ENCODE results near the gene HINFP.
"Not testable (repeated sequence)": the region's sequence is repeated elsewhere in the genome, so short reads cannot be mapped to it uniquely, and the experiment has no call there.

The HINFP gene

GRCh38 chr11:119118946-119119345 is 2.4 kb upstream of the HINFP start:
- H3K9me3 ChIP-seq (ENCODE audit: control insufficient read depth, low read length), result no peaks in the 10 kb centered on the region
- no peaks in the 10 kb centered on the region for H3K36me3 ChIP-seq (ENCODE audit: control insufficient read depth, insufficient read depth, low read length)
- no CpG with 5 or more reads among the region's 1 CpG for WGBS, 2 experiments
- no peak overlapping the region for H3K27ac ChIP-seq (ENCODE audit: insufficient read depth, low read depth, low read length, poor library complexity, severe bottlenecking)
- no peaks in the 10 kb centered on the region for H3K4me1 ChIP-seq (ENCODE audit: control insufficient read depth, insufficient read depth, low read length)
- H3K4me3 ChIP-seq (ENCODE audit: insufficient read depth, low read depth, low read length), result no peak overlapping the region
- no peaks in the 10 kb centered on the region for H3K27me3 ChIP-seq (ENCODE audit: control insufficient read depth, insufficient read depth, low read length, poor library complexity, severe bottlenecking)

DNA sequence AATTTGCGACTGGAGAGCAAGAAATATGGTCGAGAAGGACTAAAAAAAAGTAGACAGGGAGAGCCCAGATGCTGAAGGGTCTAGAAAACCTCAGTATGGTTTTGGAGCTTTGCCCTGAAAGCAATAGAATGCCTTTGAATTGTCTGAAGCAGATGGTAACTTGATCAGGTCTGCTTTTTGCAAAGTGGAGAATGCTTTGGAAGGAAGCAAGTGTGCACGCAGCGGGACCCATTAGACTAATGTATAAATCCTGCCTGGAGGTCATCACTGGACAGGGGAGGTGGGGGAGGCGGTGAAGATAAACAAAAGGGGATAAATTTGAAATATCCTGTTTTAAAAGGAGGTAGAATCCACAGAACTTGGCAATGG is 757 bp upstream of the HINFP start:
- Histone ChIP-seq H3K9me3 (ENCODE audit: control insufficient read depth, low read length) (no peaks in the 10 kb centered on the region), H3K36me3 (ENCODE audit: control insufficient read depth, insufficient read depth, low read length) (no peaks in the 10 kb centered on the region), H3K27ac (ENCODE audit: insufficient read depth, low read depth, low read length, poor library complexity, severe bottlenecking) (no peak overlapping the region), H3K4me1 (ENCODE audit: control insufficient read depth, insufficient read depth, low read length) (no peaks in the 10 kb centered on the region), H3K27me3 (ENCODE audit: control insufficient read depth, insufficient read depth, low read length, poor library complexity, severe bottlenecking) (no peaks in the 10 kb centered on the region), H3K4me3 (ENCODE audit: insufficient read depth, low read depth, low read length) (peak overlapping the region; percentile 34)
- WGBS, 2 experiments, result 69 to 72% methylated on average over 5 of the region's 5 CpGs

- no peaks in the 10 kb centered on the region for H3K4me1 ChIP-seq (ENCODE audit: control insufficient read depth, insufficient read depth, low read length)
- no peaks in the 10 kb centered on the region for H3K36me3 ChIP-seq (ENCODE audit: control insufficient read depth, insufficient read depth, low read length)
- H3K9me3 ChIP-seq (ENCODE audit: control insufficient read depth, low read length), result no peaks in the 10 kb centered on the region
- peak overlapping the region; percentile 84 for H3K4me3 ChIP-seq (ENCODE audit: insufficient read depth, low read depth, low read length)
- no peaks in the 10 kb centered on the region for H3K27me3 ChIP-seq (ENCODE audit: control insufficient read depth, insufficient read depth, low read length, poor library complexity, severe bottlenecking)
- WGBS, 2 experiments, result 1 to 2% methylated on average over 20 of the region's 20 CpGs
- H3K27ac ChIP-seq (ENCODE audit: insufficient read depth, low read depth, low read length, poor library complexity, severe bottlenecking), result no peak overlapping the region
Measured at GRCh38 chr11:119121811-119122124, 388 bp downstream of the HINFP start.

DNA sequence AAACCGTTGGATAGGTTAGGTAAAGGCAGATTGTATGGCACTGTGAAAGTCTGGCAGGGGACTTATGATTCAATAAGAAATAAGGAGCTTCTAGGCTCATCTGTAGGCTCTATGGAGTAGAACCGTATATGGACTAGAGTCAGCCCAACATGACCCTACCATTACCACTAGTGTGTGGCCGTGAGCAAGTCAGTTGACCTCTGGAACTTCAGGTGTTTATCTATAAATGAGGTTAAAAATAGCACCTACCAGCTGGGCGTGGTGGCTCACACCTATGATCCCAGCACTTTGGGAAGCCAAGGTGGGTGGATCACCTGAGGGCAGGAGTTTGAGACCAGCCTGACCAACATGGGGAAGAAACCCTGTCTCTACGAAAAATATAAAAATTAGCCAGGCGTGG is 4.4 kb downstream of the HINFP start:
- Histone ChIP-seq H3K27ac (ENCODE audit: insufficient read depth, low read depth, low read length, poor library complexity, severe bottlenecking) (no peak overlapping the region), H3K9me3 (ENCODE audit: control insufficient read depth, low read length) (no peaks in the 10 kb centered on the region), H3K4me1 (ENCODE audit: control insufficient read depth, insufficient read depth, low read length) (no peaks in the 10 kb centered on the region), H3K36me3 (ENCODE audit: control insufficient read depth, insufficient read depth, low read length) (peaks cover 5% of the 10 kb centered on the region), H3K27me3 (ENCODE audit: control insufficient read depth, insufficient read depth, low read length, poor library complexity, severe bottlenecking) (no peaks in the 10 kb centered on the region), H3K4me3 (ENCODE audit: insufficient read depth, low read depth, low read length) (no peak overlapping the region)
- 97% methylated on average over 6 of the region's 6 CpGs for WGBS, 2 experiments

- Histone ChIP-seq H3K27me3 (ENCODE audit: control insufficient read depth, insufficient read depth, low read length, poor library complexity, severe bottlenecking) (no peaks in the 10 kb centered on the region), H3K36me3 (ENCODE audit: control insufficient read depth, insufficient read depth, low read length) (peaks cover 14% of the 10 kb centered on the region), H3K27ac (ENCODE audit: insufficient read depth, low read depth, low read length, poor library complexity, severe bottlenecking) (no peak overlapping the region), H3K4me3 (ENCODE audit: insufficient read depth, low read depth, low read length) (no peak overlapping the region), H3K4me1 (ENCODE audit: control insufficient read depth, insufficient read depth, low read length) (no peaks in the 10 kb centered on the region), H3K9me3 (ENCODE audit: control insufficient read depth, low read length) (no peaks in the 10 kb centered on the region)
- 86 to 92% methylated on average over 4 to 5 of the region's 5 CpGs for WGBS, 2 experiments
Measured at GRCh38 chr11:119126675-119127268, 5.4 kb downstream of the HINFP start.

- H3K27ac ChIP-seq (ENCODE audit: insufficient read depth, low read depth, low read length, poor library complexity, severe bottlenecking), result no peak overlapping the region
- no peaks in the 10 kb centered on the region for H3K27me3 ChIP-seq (ENCODE audit: control insufficient read depth, insufficient read depth, low read length, poor library complexity, severe bottlenecking)
- H3K4me3 ChIP-seq (ENCODE audit: insufficient read depth, low read depth, low read length), result no peak overlapping the region
- 94 to 96% methylated on average over 3 of the region's 3 CpGs for WGBS, 2 experiments
- no peaks in the 10 kb centered on the region for H3K9me3 ChIP-seq (ENCODE audit: control insufficient read depth, low read length)
- H3K36me3 ChIP-seq (ENCODE audit: control insufficient read depth, insufficient read depth, low read length), result peaks cover 35% of the 10 kb centered on the region
- no peaks in the 10 kb centered on the region for H3K4me1 ChIP-seq (ENCODE audit: control insufficient read depth, insufficient read depth, low read length)
Measured at GRCh38 chr11:119130662-119131061, 9.3 kb downstream of the HINFP start.

DNA sequence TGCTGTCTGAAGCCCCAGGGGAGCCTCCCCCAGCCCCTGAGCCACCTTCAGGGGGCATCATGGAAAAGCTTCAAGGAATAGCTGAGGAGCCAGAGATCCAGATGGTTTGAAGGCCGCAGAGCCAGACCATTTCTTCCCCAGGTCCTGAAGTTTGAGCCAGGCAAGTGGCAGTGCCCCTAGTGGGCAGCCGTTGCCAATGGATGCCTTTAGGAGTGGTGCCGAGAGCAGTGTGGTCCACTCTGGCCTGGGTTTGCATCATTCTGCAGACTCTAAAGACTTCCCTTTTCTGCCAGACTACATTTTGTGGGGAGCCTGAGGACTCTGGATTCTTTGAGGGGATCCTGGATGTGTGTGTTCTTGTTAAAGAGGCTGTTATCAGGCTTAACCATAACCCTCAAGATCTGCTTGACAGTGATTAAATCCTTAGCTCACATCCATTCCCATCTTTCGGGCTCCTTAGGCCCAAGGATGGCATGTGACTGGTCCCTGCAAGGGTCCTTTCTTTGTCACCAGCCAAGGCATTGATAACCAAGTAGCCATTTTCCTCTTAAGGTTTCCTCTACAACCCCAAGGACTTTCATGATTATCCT is 13.1 kb downstream of the HINFP start:
- Histone ChIP-seq H3K4me1 (ENCODE audit: control insufficient read depth, insufficient read depth, low read length) (no peaks in the 10 kb centered on the region), H3K36me3 (ENCODE audit: control insufficient read depth, insufficient read depth, low read length) (peaks cover 35% of the 10 kb centered on the region), H3K9me3 (ENCODE audit: control insufficient read depth, low read length) (no peaks in the 10 kb centered on the region), H3K4me3 (ENCODE audit: insufficient read depth, low read depth, low read length) (no peak overlapping the region), H3K27ac (ENCODE audit: insufficient read depth, low read depth, low read length, poor library complexity, severe bottlenecking) (no peak overlapping the region), H3K27me3 (ENCODE audit: control insufficient read depth, insufficient read depth, low read length, poor library complexity, severe bottlenecking) (no peaks in the 10 kb centered on the region)
- WGBS, 2 experiments, result 82 to 88% methylated on average over 4 of the region's 4 CpGs

- H3K4me3 ChIP-seq (ENCODE audit: insufficient read depth, low read depth, low read length); H3K27me3 ChIP-seq (ENCODE audit: control insufficient read depth, insufficient read depth, low read length, poor library complexity, severe bottlenecking); H3K4me1 ChIP-seq (ENCODE audit: control insufficient read depth, insufficient read depth, low read length); H3K36me3 ChIP-seq (ENCODE audit: control insufficient read depth, insufficient read depth, low read length); H3K27ac ChIP-seq (ENCODE audit: insufficient read depth, low read depth, low read length, poor library complexity, severe bottlenecking); H3K9me3 ChIP-seq (ENCODE audit: control insufficient read depth, low read length): not testable (repeated sequence)
- WGBS, 2 experiments, result 82 to 84% methylated on average over 9 to 10 of the region's 10 CpGs
Measured at GRCh38 chr11:119139276-119139675, 17.9 kb downstream of the HINFP start.

GRCh38 chr11:119144825-119145486 is 23.6 kb downstream of the HINFP start:
- H3K4me3 ChIP-seq (ENCODE audit: insufficient read depth, low read depth, low read length), result no peak overlapping the region
- H3K9me3 ChIP-seq (ENCODE audit: control insufficient read depth, low read length), result no peaks in the 10 kb centered on the region
- H3K36me3 ChIP-seq (ENCODE audit: control insufficient read depth, insufficient read depth, low read length), result no peaks in the 10 kb centered on the region
- H3K27ac ChIP-seq (ENCODE audit: insufficient read depth, low read depth, low read length, poor library complexity, severe bottlenecking), result no peak overlapping the region
- H3K4me1 ChIP-seq (ENCODE audit: control insufficient read depth, insufficient read depth, low read length), result peaks cover 11% of the 10 kb centered on the region
- H3K27me3 ChIP-seq (ENCODE audit: control insufficient read depth, insufficient read depth, low read length, poor library complexity, severe bottlenecking), result peaks cover 45% of the 10 kb centered on the region
- 15 to 19% methylated on average over 7 of the region's 7 CpGs for WGBS, 2 experiments

- H3K27ac ChIP-seq (ENCODE audit: insufficient read depth, low read depth, low read length, poor library complexity, severe bottlenecking), result no peak overlapping the region
- H3K27me3 ChIP-seq (ENCODE audit: control insufficient read depth, insufficient read depth, low read length, poor library complexity, severe bottlenecking), result peaks cover 51% of the 10 kb centered on the region
- WGBS, 2 experiments, result 67 to 69% methylated on average over 3 of the region's 3 CpGs
- H3K4me3 ChIP-seq (ENCODE audit: insufficient read depth, low read depth, low read length), result no peak overlapping the region
- H3K9me3 ChIP-seq (ENCODE audit: control insufficient read depth, low read length), result no peaks in the 10 kb centered on the region
- peaks cover 13% of the 10 kb centered on the region for H3K4me1 ChIP-seq (ENCODE audit: control insufficient read depth, insufficient read depth, low read length)
- no peaks in the 10 kb centered on the region for H3K36me3 ChIP-seq (ENCODE audit: control insufficient read depth, insufficient read depth, low read length)
Measured at GRCh38 chr11:119145551-119145950, 24.2 kb downstream of the HINFP start.

Data from ectodermal cell (in vitro differentiated cells).